Activated naive CD4-positive, alpha-beta T cell treated with anti-CD3 and anti-CD28 coated beads, Interleukin-2, amount 50 U/mL, for 16 hours (primary cell): Measurements from ENCODE around the gene GALNTL6.
"Not testable (repeated sequence)": the region's sequence is repeated elsewhere in the genome, so short reads cannot be mapped to it uniquely, and the experiment has no call there.

Experiments used
- DNase-seq: peaks from one replicate; pipeline ENCODE4 v3.0.0-alpha.2; 2020

GALNTL6 gene

GRCh38 chr4:172898715-172899114, 1085.5 kb downstream of the GALNTL6 start:
- DNase-seq = no peak

- no peak for DNase-seq
These were observed 1086.7 kb downstream of the GALNTL6 start for GRCh38 chr4:172899861-172900260.

- DNase-seq = no peak
These were observed 1087.7 kb downstream of the GALNTL6 start for GRCh38 chr4:172900900-172901299.

GRCh38 chr4:172912468-172912867, 1099.3 kb downstream of the GALNTL6 start:
- not testable (repeated sequence) for DNase-seq

GRCh38 chr4:172917403-172917802, 1104.2 kb downstream of the GALNTL6 start:
- DNase-seq = not testable (repeated sequence)

GRCh38 chr4:172919269-172919668, 1106.1 kb downstream of the GALNTL6 start:
- DNase-seq = no peak

- no peak for DNase-seq
These were observed 1114.1 kb downstream of the GALNTL6 start for GRCh38 chr4:172927096-172927814.

- no peak for DNase-seq
These were observed 1115.1 kb downstream of the GALNTL6 start for GRCh38 chr4:172928347-172928746.

- DNase-seq = no peak
These were observed 1125.0 kb downstream of the GALNTL6 start for GRCh38 chr4:172938072-172938829.

- no peak for DNase-seq
These were observed 1125.7 kb downstream of the GALNTL6 start for GRCh38 chr4:172938870-172939269.

- no peak for DNase-seq
These were observed 1129.6 kb downstream of the GALNTL6 start for GRCh38 chr4:172942840-172943239.

GRCh38 chr4:172945611-172946010, 1132.4 kb downstream of the GALNTL6 start:
- no peak for DNase-seq

GRCh38 chr4:172946503-172946902, 1133.3 kb downstream of the GALNTL6 start:
- DNase-seq = no peak

- DNase-seq = no peak
These were observed 1134.4 kb downstream of the GALNTL6 start for GRCh38 chr4:172947594-172947993.

GRCh38 chr4:172950990-172951389, 1137.8 kb downstream of the GALNTL6 start:
- no peak for DNase-seq

GRCh38 chr4:172951679-172952451, 1138.7 kb downstream of the GALNTL6 start:
- DNase-seq = no peak

- DNase-seq = no peak
These were observed 1140.8 kb downstream of the GALNTL6 start for GRCh38 chr4:172953896-172954568.

- not testable (repeated sequence) for DNase-seq
These were observed 1143.1 kb downstream of the GALNTL6 start for GRCh38 chr4:172956340-172956739.

GRCh38 chr4:172957216-172957615, 1144.0 kb downstream of the GALNTL6 start:
- DNase-seq = no peak

GRCh38 chr4:172962564-172963353, 1149.6 kb downstream of the GALNTL6 start:
- DNase-seq = no peak

- no peak for DNase-seq
These were observed 1150.5 kb downstream of the GALNTL6 start for GRCh38 chr4:172963498-172964294.
